Ishikawa (cell line): Measurements from ENCODE around the gene TRIM72.

Experiments
- CEBPB ChIP-seq: IDR thresholded peaks from 2 replicates; pipeline ENCODE4 v1.6.1; 2012
- CREB1 ChIP-seq: IDR thresholded peaks from 2 replicates; pipeline ENCODE4 v1.6.1; 2012; ENCODE audit warnings: low read depth
- EGR1 ChIP-seq: IDR thresholded peaks from 2 replicates; pipeline ENCODE4 v1.6.1; 2012
- EP300 ChIP-seq: IDR thresholded peaks from 2 replicates; pipeline ENCODE4 v1.6.1; 2012; ENCODE audit warnings: borderline replicate concordance
- FOXM1 ChIP-seq: IDR thresholded peaks from 2 replicates; pipeline ENCODE4 v1.6.1; 2012; ENCODE audit warnings: low read depth, borderline replicate concordance
- MAX ChIP-seq: IDR thresholded peaks from 2 replicates; pipeline ENCODE4 v1.6.1; 2012
- NFIC ChIP-seq: IDR thresholded peaks from 2 replicates; pipeline ENCODE4 v1.6.1; 2012
- RAD21 ChIP-seq: IDR thresholded peaks from 2 replicates; pipeline ENCODE4 v1.6.1; 2012; ENCODE audit warnings: low read depth
- REST ChIP-seq: IDR thresholded peaks from 2 replicates; pipeline ENCODE4 v1.6.1; 2012; ENCODE audit warnings: low read depth, mild to moderate bottlenecking
- TAF1 ChIP-seq: IDR thresholded peaks from 2 replicates; pipeline ENCODE4 v1.6.1; 2012; ENCODE audit warnings: low read depth, mild to moderate bottlenecking
- TCF12 ChIP-seq: IDR thresholded peaks from 2 replicates; pipeline ENCODE4 v1.6.1; 2012; ENCODE audit warnings: low read depth
- TEAD4 ChIP-seq: IDR thresholded peaks from 2 replicates; pipeline ENCODE4 v1.6.1; 2012
- YY1 ChIP-seq: IDR thresholded peaks from 2 replicates; pipeline ENCODE4 v1.6.1; 2012; ENCODE audit warnings: low read depth
- ZBTB7A ChIP-seq: IDR thresholded peaks from 2 replicates; pipeline ENCODE4 v1.6.1; 2012; ENCODE audit warnings: low read depth
- TF ChIP-seq, protein P1 (sequence below): IDR thresholded peaks from 2 replicates; pipeline ENCODE4 v1.6.1; 2012

The TRIM72 gene

GRCh38 chr16:31184888-31185287 lies 29.0 kb upstream of the TRIM72 start:
- TF ChIP-seq MAX (no peak), TAF1 (no peak), YY1 (no peak), TEAD4 (no peak), CREB1 (no peak), EP300 (no peak), CEBPB (no peak), NFIC (no peak), TCF12 (no peak), FOXM1 (no peak), EGR1 (no peak), REST (no peak), RAD21 (no peak), ZBTB7A (no peak)
- TF ChIP-seq, protein P1, sequence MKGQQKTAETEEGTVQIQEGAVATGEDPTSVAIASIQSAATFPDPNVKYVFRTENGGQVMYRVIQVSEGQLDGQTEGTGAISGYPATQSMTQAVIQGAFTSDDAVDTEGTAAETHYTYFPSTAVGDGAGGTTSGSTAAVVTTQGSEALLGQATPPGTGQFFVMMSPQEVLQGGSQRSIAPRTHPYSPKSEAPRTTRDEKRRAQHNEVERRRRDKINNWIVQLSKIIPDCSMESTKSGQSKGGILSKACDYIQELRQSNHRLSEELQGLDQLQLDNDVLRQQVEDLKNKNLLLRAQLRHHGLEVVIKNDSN: no peak

GRCh38 chr16:31185339-31185738 lies 28.6 kb upstream of the TRIM72 start:
- TF ChIP-seq TAF1 (no peak), RAD21 (no peak), TEAD4 (no peak), YY1 (no peak), ZBTB7A (no peak)
- TF ChIP-seq, protein P1: no peak

DNA sequence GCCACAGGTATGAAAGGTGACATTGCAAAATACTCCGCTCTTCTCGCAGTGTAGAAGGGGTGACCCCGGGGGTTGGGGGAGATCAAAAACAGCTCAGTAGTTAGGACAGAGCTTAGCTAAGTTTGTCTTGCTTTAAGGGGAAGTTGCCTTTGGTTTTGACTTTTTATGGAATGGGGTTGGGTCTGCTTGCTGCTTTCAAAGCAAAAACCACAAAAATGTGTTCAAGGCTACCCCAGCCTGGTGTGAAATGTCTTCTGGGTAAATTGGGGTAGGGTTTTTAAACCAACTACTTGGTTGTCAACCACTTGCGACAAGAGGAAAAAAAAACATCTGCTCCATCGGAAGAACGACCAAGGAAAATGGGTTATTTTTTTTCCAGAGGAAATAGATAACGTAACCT lies 27.7 kb upstream of the TRIM72 start:
- TF ChIP-seq TAF1: no peak
- TF ChIP-seq CREB1: no peak
- TF ChIP-seq CEBPB: no peak
- TF ChIP-seq REST: no peak
- no peak for TF ChIP-seq TCF12
- no peak for TF ChIP-seq RAD21
- no peak for TF ChIP-seq MAX
- no peak for TF ChIP-seq NFIC
- TF ChIP-seq EP300: no peak
- no peak for TF ChIP-seq FOXM1
- TF ChIP-seq, protein P1: no peak
- no peak for TF ChIP-seq TEAD4
- TF ChIP-seq YY1: no peak
- no peak for TF ChIP-seq ZBTB7A
- no peak for TF ChIP-seq EGR1

GRCh38 chr16:31186930-31187807 lies 26.8 kb upstream of the TRIM72 start:
- no peak for TF ChIP-seq YY1
- TF ChIP-seq FOXM1: no peak
- TF ChIP-seq CEBPB: no peak
- no peak for TF ChIP-seq RAD21
- TF ChIP-seq ZBTB7A: no peak

- TF ChIP-seq REST (no peak), RAD21 (no peak), FOXM1 (no peak), TAF1 (no peak), CEBPB (no peak), EGR1 (no peak), ZBTB7A (no peak), CREB1 (no peak), NFIC (no peak), MAX (no peak), TEAD4 (no peak), YY1 (no peak), EP300 (no peak), TCF12 (no peak)
- TF ChIP-seq, protein P1: no peak
Measured at GRCh38 chr16:31187808-31188189, 26.1 kb upstream of the TRIM72 start.
